ENCODE measurements around the gene EPB41L4B.

The EPB41L4B gene

GRCh38 chr9:109166771-109167601 lies 153.9 kb downstream of the EPB41L4B start, which contains the start of gene FRRS1L:
FRRS1L (minus strand) TSS chr9:109167249; CDS start chr9:109167138, 111 bp downstream.
- DNase-seq: peak in 50 of 58 donors; percentile 10 to 78 (median 40)

GRCh38 chr9:109166171-109166770 lies 154.6 kb downstream of the EPB41L4B start:
- peak in 1 of 58 donors; percentile 8 for DNase-seq

GRCh38 chr9:109164042-109164441 lies 156.8 kb downstream of the EPB41L4B start:
- no peak for DNase-seq

GRCh38 chr9:109163194-109163593 lies 157.7 kb downstream of the EPB41L4B start:
- DNase-seq: no peak

- no peak for DNase-seq
Measured at GRCh38 chr9:109162677-109163076, 158.2 kb downstream of the EPB41L4B start.

GRCh38 chr9:109161471-109161870 lies 159.4 kb downstream of the EPB41L4B start:
- DNase-seq: no peak

- DNase-seq: no peak
Measured at GRCh38 chr9:109159583-109159982, 161.3 kb downstream of the EPB41L4B start.

GRCh38 chr9:109158651-109159050 lies 162.2 kb downstream of the EPB41L4B start:
- DNase-seq: no peak

GRCh38 chr9:109156708-109157107 lies 164.2 kb downstream of the EPB41L4B start:
- no peak for DNase-seq

- DNase-seq: no peak
Measured at GRCh38 chr9:109150925-109151545, 169.8 kb downstream of the EPB41L4B start.

- no peak for DNase-seq
Measured at GRCh38 chr9:109149722-109150121, 171.1 kb downstream of the EPB41L4B start.

GRCh38 chr9:109149089-109149488 lies 171.8 kb downstream of the EPB41L4B start:
- DNase-seq: no peak

- no peak for DNase-seq
Measured at GRCh38 chr9:109145051-109145450, 175.8 kb downstream of the EPB41L4B start.

- DNase-seq: no peak
Measured at GRCh38 chr9:109143881-109144562, 176.8 kb downstream of the EPB41L4B start.

GRCh38 chr9:109141375-109141774 lies 179.5 kb downstream of the EPB41L4B start:
- no peak for DNase-seq

GRCh38 chr9:109139851-109140250 lies 181.0 kb downstream of the EPB41L4B start:
- DNase-seq: no peak

GRCh38 chr9:109138421-109138820 lies 182.4 kb downstream of the EPB41L4B start:
- DNase-seq: no peak

GRCh38 chr9:109134167-109134578 lies 186.7 kb downstream of the EPB41L4B start:
- no peak for DNase-seq

GRCh38 chr9:109133533-109133932 lies 187.3 kb downstream of the EPB41L4B start:
- DNase-seq: no peak

GRCh38 chr9:109132567-109133021 lies 188.3 kb downstream of the EPB41L4B start:
- no peak for DNase-seq

GRCh38 chr9:109129470-109130197 lies 191.2 kb downstream of the EPB41L4B start:
- no peak for DNase-seq
